Endodermal cell (in vitro differentiated cells): ENCODE data around the gene KRTAP10-2. TPM values are rescaled to one million over a fixed set of nuclear protein-coding genes. Genes with fewer than 3 reads are reported as not detected.

Source experiments
- DNase-seq: peaks from one replicate; pipeline ENCODE4 v3.0.0-alpha.2; 2017
- H3K27ac ChIP-seq: 2 replicates; pipeline ENCODE4 v1.5.1; 2013; ENCODE audit warnings: mild to moderate bottlenecking, low read depth, low read length, moderate library complexity
- H3K27me3 ChIP-seq: 2 replicates; pipeline ENCODE4 v1.6.1; 2013; ENCODE audit warnings: mild to moderate bottlenecking, low read length, moderate library complexity; ENCODE audit not compliant: insufficient read depth, control insufficient read depth, poor library complexity, severe bottlenecking
- H3K36me3 ChIP-seq: 2 replicates; pipeline ENCODE4 v1.7.0; 2013; ENCODE audit warnings: mild to moderate bottlenecking, low read length, moderate library complexity; ENCODE audit not compliant: control insufficient read depth, insufficient read depth
- H3K4me1 ChIP-seq: one replicate; pipeline ENCODE4 v1.7.0; 2013; ENCODE audit warnings: low read length; ENCODE audit not compliant: control insufficient read depth, insufficient read depth
- H3K4me3 ChIP-seq: 2 replicates; pipeline ENCODE4 v1.5.1; 2013; ENCODE audit warnings: mild to moderate bottlenecking, low read length, moderate library complexity
- H3K9ac ChIP-seq: 2 replicates; pipeline ENCODE4 v1.6.1; 2013; ENCODE audit warnings: mild to moderate bottlenecking, low read length, moderate library complexity; ENCODE audit not compliant: poor library complexity, severe bottlenecking; ENCODE audit errors: extremely low read depth
- H3K9me3 ChIP-seq: 2 replicates; pipeline ENCODE4 v1.6.1; 2013; ENCODE audit warnings: mild to moderate bottlenecking, low read length, moderate library complexity; ENCODE audit not compliant: control insufficient read depth
- H3K27ac Mint-ChIP-seq: 2 replicates; pipeline ENCODE4 v1.8.0; 2020; ENCODE audit warnings: mixed read lengths
- H3K27me3 Mint-ChIP-seq: 2 replicates; pipeline ENCODE4 v1.8.0; 2021; ENCODE audit warnings: mild to moderate bottlenecking, mixed read lengths; ENCODE audit not compliant: insufficient read depth
- H3K36me3 Mint-ChIP-seq: 2 replicates; pipeline ENCODE4 v1.8.0; 2020; ENCODE audit warnings: low read depth, mixed read lengths
- H3K4me1 Mint-ChIP-seq: 2 replicates; pipeline ENCODE4 v1.8.0; 2020; ENCODE audit warnings: mixed read lengths
- H3K4me3 Mint-ChIP-seq: 2 replicates; pipeline ENCODE4 v1.8.0; 2020; ENCODE audit warnings: mild to moderate bottlenecking, moderate library complexity, mixed read lengths
- H3K9me3 Mint-ChIP-seq: 2 replicates; pipeline ENCODE4 v1.8.0; 2020; ENCODE audit warnings: mild to moderate bottlenecking, mixed read lengths
- WGBS, 2 experiments: methylation state at CpG; one replicate each; pipeline versions ENCODE4 v1.1.5 to v1.1.7; 2013; ENCODE audit warnings: missing lambda C conversion rate in 2 of 2, mixed read lengths in 1 of 2; ENCODE audit not compliant: insufficient coverage in 1 of 2, insufficient read length in 1 of 2; 5-methylcytosine and 5-hydroxymethylcytosine counted together
- total RNA-seq, 2 donors: library from RNA; stranded (reverse); fragmentation: NEBNext Ultra II Directional in 1 of 2; extraction: Animal tissue kit (Norgen Biotek cat#: 25700) in 1 of 2; gene quantifications; 2 replicates in 1 of 2; 3 replicates in 1 of 2; pipeline ENCODE4 v1.2.1, GENCODE V29; 2021
- TF ChIP-seq, protein P1 (sequence below): fragments of 200-600 bp; sonication (generic); conservative IDR thresholded peaks from 2 replicates; pipeline ENCODE4 v1.5.0; 2021; ENCODE audit warnings: antibody characterized with exemption, mild to moderate bottlenecking

The KRTAP10-2 gene
- total RNA-seq, 2 donors from 2014 or later, result not detected

DNA sequence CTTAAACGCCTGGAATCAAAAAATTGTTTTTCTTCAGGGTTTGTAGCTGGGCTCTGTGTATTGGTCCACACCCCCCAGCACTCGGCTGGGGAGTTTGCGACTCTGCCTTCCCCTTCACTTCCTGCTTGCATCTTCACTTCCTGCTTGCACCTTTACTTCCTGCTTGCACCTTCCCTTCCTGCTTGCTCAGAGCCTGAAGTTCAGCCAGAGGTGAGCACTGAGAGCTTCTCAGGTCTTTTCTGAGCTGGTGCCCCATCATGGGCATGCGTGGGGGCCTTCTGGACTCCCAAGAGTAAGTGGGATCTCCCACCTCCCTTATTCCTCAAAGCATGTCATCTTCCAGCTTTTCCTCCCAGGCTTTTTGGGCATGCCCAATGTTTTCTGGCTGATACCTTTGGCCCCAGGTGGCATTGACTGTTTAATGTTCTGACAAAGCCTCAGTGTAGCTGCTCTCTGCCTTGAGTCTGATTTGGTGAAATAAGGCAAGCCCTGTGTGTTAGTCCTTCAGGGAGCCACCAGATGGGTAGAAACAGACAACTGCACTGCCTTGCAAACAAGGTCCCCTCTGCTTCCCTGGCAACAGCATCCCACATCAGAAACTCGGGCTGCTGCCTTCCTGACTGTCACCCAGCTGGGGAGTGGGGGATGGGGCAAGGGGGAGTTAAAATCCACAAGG, 3.5 kb downstream of the KRTAP10-2 start:
- no peak overlapping the region for H3K27ac Mint-ChIP-seq
- H3K4me1 Mint-ChIP-seq, result peaks cover 14% of the 10 kb centered on the region
- no peaks in the 10 kb centered on the region for H3K36me3 Mint-ChIP-seq

DNA sequence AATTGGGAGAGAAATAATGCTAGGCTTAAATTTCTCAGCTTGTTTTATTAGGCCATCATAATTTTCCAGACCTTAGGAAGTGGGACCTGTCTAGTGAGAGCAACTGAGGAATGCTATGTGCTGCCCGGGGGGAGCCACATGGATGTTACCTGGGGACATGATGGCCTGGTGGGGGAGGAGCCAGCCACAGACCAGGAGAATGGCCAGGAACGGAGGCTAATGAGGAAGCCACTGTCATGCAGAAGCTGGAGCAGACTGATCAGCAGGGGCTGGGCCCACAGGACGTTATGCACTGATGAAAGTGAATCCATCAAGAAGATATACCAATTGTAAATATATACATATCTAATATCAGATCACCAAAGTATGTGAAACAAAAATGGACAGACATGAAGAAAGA, 6.7 kb downstream of the KRTAP10-2 start:
- TF ChIP-seq, protein P1, sequence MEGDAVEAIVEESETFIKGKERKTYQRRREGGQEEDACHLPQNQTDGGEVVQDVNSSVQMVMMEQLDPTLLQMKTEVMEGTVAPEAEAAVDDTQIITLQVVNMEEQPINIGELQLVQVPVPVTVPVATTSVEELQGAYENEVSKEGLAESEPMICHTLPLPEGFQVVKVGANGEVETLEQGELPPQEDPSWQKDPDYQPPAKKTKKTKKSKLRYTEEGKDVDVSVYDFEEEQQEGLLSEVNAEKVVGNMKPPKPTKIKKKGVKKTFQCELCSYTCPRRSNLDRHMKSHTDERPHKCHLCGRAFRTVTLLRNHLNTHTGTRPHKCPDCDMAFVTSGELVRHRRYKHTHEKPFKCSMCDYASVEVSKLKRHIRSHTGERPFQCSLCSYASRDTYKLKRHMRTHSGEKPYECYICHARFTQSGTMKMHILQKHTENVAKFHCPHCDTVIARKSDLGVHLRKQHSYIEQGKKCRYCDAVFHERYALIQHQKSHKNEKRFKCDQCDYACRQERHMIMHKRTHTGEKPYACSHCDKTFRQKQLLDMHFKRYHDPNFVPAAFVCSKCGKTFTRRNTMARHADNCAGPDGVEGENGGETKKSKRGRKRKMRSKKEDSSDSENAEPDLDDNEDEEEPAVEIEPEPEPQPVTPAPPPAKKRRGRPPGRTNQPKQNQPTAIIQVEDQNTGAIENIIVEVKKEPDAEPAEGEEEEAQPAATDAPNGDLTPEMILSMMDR, result no peak
- Histone ChIP-seq H3K9ac (no peak overlapping the region), H3K36me3 (no peaks in the 10 kb centered on the region), H3K9me3 (no peaks in the 10 kb centered on the region), H3K4me3 (no peak overlapping the region), H3K27me3 (no peaks in the 10 kb centered on the region), H3K27ac (no peak overlapping the region), H3K4me1 (no peaks in the 10 kb centered on the region)
- peaks cover 13% of the 10 kb centered on the region for H3K4me1 Mint-ChIP-seq
- no peak overlapping the region for H3K27ac Mint-ChIP-seq
- no peaks in the 10 kb centered on the region for H3K36me3 Mint-ChIP-seq
- H3K9me3 Mint-ChIP-seq, result peaks cover 14% of the 10 kb centered on the region
- no peak overlapping the region for H3K4me3 Mint-ChIP-seq
- 62 to 91% methylated on average over 2 to 3 of the region's 3 CpGs for WGBS, 2 experiments
- peaks cover 1% of the 10 kb centered on the region for H3K27me3 Mint-ChIP-seq
- DNase-seq, result no peak

More for the DNA sequence above, 3.5 kb downstream of the KRTAP10-2 start:
- DNase-seq, result no peak
- H3K4me3 ChIP-seq, result no peak overlapping the region
- no peaks in the 10 kb centered on the region for H3K36me3 ChIP-seq
- H3K9ac ChIP-seq, result no peak overlapping the region
- TF ChIP-seq, protein P1, result no peak
- H3K4me3 Mint-ChIP-seq, result no peak overlapping the region
- H3K9me3 ChIP-seq, result no peaks in the 10 kb centered on the region
- no peak overlapping the region for H3K27ac ChIP-seq
- peaks cover 1% of the 10 kb centered on the region for H3K27me3 Mint-ChIP-seq
- no peaks in the 10 kb centered on the region for H3K4me1 ChIP-seq
- H3K9me3 Mint-ChIP-seq, result peaks cover 14% of the 10 kb centered on the region
- 88 to 90% methylated on average over 4 to 5 of the region's 5 CpGs for WGBS, 2 experiments
- no peaks in the 10 kb centered on the region for H3K27me3 ChIP-seq

DNA sequence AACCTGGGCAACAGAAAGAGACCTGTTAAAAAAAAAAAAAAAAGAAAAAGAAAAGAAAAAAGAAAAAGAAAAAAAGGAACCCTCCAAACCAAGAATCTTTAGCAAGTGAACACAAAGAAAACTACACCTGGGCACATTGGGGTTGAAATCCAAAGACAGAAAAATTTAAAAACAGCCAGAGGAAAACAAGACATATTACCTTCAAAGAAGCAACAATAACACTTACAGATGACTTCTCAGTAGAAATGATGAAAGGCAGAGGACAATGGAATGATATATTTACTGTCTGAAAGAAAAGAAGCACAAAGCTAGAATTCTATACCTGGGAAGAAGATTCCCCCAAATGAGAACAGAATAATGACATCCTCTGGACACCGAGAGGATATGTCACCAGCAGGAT, 8.6 kb downstream of the KRTAP10-2 start:
- Mint-ChIP-seq H3K4me3 (no peak overlapping the region), H3K27me3 (peaks cover 1% of the 10 kb centered on the region), H3K27ac (no peak overlapping the region), H3K9me3 (peaks cover 14% of the 10 kb centered on the region), H3K4me1 (no peaks in the 10 kb centered on the region), H3K36me3 (no peaks in the 10 kb centered on the region)
- Histone ChIP-seq H3K4me3 (no peak overlapping the region), H3K4me1 (no peaks in the 10 kb centered on the region), H3K36me3 (no peaks in the 10 kb centered on the region), H3K27me3 (no peaks in the 10 kb centered on the region), H3K9me3 (no peaks in the 10 kb centered on the region), H3K9ac (no peak overlapping the region), H3K27ac (no peak overlapping the region)
- TF ChIP-seq, protein P1, result no peak
- no peak for DNase-seq
- 75 to 95% methylated on average over 1 of the region's 1 CpG for WGBS, 2 experiments
